Transverse colon (tissue), 4 donors: Measurements from ENCODE around the gene CPAMD8. TPM values are rescaled to one million over a fixed set of nuclear protein-coding genes. Genes with fewer than 3 reads are reported as not detected.
A peak's percentile ranks its signal among the peaks of the same experiment; 100 is the strongest.

Experiments used
- DNase-seq: peaks from one replicate; pipeline ENCODE4 v3.0.0-alpha.2; 2019
- H3K27ac ChIP-seq, 4 donors: fragments of 200-600 bp; sonication (generic); 2 replicates each; pipeline ENCODE4 v1.5.1; 2016 to 2018; ENCODE audit warnings: inconsistent platforms in 4 of 4
- H3K27me3 ChIP-seq: fragments of 200-600 bp; sonication (generic); 2 replicates; pipeline ENCODE4 v1.5.1; 2017; ENCODE audit warnings: inconsistent platforms
- H3K36me3 ChIP-seq, 4 donors: fragments of 200-600 bp; sonication (generic); 2 replicates each; pipeline ENCODE4 v1.5.1; 2017 to 2019; ENCODE audit warnings: inconsistent platforms in 4 of 4
- H3K4me1 ChIP-seq, 4 donors: fragments of 200-600 bp; sonication (generic); 2 replicates each; pipeline ENCODE4 v1.5.1; 2017 to 2020; ENCODE audit warnings: inconsistent platforms in 4 of 4
- H3K4me3 ChIP-seq, 4 donors: fragments of 200-600 bp; sonication (generic); 1 replicate in 1 of 4; 2 replicates in 3 of 4; pipeline versions ENCODE4 v1.5.1 to v1.6.1; 2017 to 2019; ENCODE audit warnings: inconsistent platforms in 4 of 4
- H3K9me3 ChIP-seq, 2 donors: fragments of 200-600 bp; sonication (generic); 2 replicates each; pipeline ENCODE4 v1.5.1; 2017 to 2019; ENCODE audit warnings: inconsistent platforms in 2 of 2
- EP300 ChIP-seq: sonication (generic); formaldehyde crosslinking; IDR thresholded peaks from one replicate; pipeline ENCODE4 v1.6.1; 2017; ENCODE audit warnings: antibody characterized with exemption, low read depth
- POLR2A ChIP-seq: fragments of 450-650 bp; IDR thresholded peaks from one replicate; pipeline ENCODE4 v1.6.1; 2016; ENCODE audit warnings: antibody characterized with exemption, mild to moderate bottlenecking, moderate library complexity
- POLR2AphosphoS5 ChIP-seq, 3 donors: sonication (generic); formaldehyde crosslinking; IDR thresholded peaks; one replicate each; pipeline ENCODE4 v1.6.1; 2016; ENCODE audit warnings: antibody characterized with exemption in 3 of 3
- WGBS, 2 donors: methylation state at CpG; one replicate each; pipeline ENCODE4 v1.1.5; 2018; ENCODE audit warnings: low coverage in 1 of 2; 5-methylcytosine and 5-hydroxymethylcytosine counted together
- in situ Hi-C, 4 donors: fragments of 200-750 bp; cut with MboI; loops; one replicate each; pipeline versions ENCODE4 v1.15.0 to v1.15.1; 2017; ENCODE audit warnings: low sequenced_read_pairs in 3 of 4, low pct_ligation_motif_present in 1 of 4, low pct_unique_long_range_greater_than_20kb in 1 of 4
- intact Hi-C: fragments of 100-400 bp; cut with DNase I; formaldehyde crosslinking; loops from one replicate; pipeline ENCODE4 v1.15.1; 2023; ENCODE audit warnings: low total_unique reads
- total RNA-seq, 4 donors: library from RNA; depleted of rRNA; stranded (reverse); fragments of >200 nt; gene quantifications; one replicate each; pipeline ENCODE4 v1.1.0, GENCODE V29; 2016
- TF ChIP-seq, protein P1 (sequence below), 5 experiments: fragments of 200-600 bp in 3 of 5; fragments of 450-650 bp in 2 of 5; sonication (generic) in 3 of 5; IDR thresholded peaks; 1 replicate in 2 of 5; 2 replicates in 3 of 5; pipeline ENCODE4 v1.5.1; 2016 to 2017; ENCODE audit warnings: antibody characterized with exemption in 5 of 5, inconsistent platforms in 3 of 5, mild to moderate bottlenecking in 2 of 5, moderate library complexity in 1 of 5

CPAMD8 gene
- total RNA-seq, 4 donors from 2014 or later: 1.4 to 20.9 (median 7.7) TPM

DNA sequence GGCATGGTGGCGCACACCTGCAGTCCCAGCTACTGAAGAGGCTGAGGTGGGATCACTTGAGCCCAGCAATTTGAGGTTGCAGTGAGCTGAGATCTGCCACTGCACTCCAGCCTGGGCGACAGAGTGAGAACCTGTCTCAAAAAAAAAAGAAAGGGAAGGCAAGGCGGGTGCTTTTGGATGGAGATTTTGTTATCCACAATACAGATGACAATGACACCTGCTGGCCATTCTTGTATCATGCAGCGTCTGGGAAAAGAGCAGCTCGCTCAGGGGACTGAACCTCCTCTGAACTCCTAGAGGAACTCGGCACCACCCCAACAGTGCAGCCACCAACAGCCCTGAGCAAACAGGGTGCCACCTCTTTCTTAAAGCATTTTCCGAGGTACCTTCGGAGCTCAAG, 25.8 kb upstream of the CPAMD8 start:
- Histone ChIP-seq H3K36me3 (peaks cover 0 to 1% (median 0%) of the 10 kb centered on the region in 4 donors), H3K27me3 (no peaks in the 10 kb centered on the region), H3K4me1 (peaks cover 0 to 8% (median 0%) of the 10 kb centered on the region in 4 donors), H3K9me3 (no peaks in the 10 kb centered on the region), H3K4me3 (no peak overlapping the region), H3K27ac (no peak overlapping the region)
- DNase-seq: peak; percentile 64
- TF ChIP-seq, protein P1, sequence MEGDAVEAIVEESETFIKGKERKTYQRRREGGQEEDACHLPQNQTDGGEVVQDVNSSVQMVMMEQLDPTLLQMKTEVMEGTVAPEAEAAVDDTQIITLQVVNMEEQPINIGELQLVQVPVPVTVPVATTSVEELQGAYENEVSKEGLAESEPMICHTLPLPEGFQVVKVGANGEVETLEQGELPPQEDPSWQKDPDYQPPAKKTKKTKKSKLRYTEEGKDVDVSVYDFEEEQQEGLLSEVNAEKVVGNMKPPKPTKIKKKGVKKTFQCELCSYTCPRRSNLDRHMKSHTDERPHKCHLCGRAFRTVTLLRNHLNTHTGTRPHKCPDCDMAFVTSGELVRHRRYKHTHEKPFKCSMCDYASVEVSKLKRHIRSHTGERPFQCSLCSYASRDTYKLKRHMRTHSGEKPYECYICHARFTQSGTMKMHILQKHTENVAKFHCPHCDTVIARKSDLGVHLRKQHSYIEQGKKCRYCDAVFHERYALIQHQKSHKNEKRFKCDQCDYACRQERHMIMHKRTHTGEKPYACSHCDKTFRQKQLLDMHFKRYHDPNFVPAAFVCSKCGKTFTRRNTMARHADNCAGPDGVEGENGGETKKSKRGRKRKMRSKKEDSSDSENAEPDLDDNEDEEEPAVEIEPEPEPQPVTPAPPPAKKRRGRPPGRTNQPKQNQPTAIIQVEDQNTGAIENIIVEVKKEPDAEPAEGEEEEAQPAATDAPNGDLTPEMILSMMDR (IDR thresholded peaks at IDR 0.05): peak; percentile 41 to 75 (median 68)
- TF ChIP-seq POLR2AphosphoS5 (IDR thresholded peaks at IDR 0.05) (no peak), POLR2A (no peak), EP300 (no peak)
- intact Hi-C loops (loop anchor here (10.0 kb wide), 1 partner anchor 278 kb away; no protein-coding TSS in a partner anchor), in situ Hi-C loops (loop anchor here in 3 of 4 donors (10.0 to 25.0 kb wide), 3 partner anchors 235 to 288 kb away; partner anchors contain the start of gene ANKLE1 (in 1 of the 3))
- WGBS, 2 donors: 44 to 47% methylated on average over 6 to 8 of the region's 8 CpGs

DNA sequence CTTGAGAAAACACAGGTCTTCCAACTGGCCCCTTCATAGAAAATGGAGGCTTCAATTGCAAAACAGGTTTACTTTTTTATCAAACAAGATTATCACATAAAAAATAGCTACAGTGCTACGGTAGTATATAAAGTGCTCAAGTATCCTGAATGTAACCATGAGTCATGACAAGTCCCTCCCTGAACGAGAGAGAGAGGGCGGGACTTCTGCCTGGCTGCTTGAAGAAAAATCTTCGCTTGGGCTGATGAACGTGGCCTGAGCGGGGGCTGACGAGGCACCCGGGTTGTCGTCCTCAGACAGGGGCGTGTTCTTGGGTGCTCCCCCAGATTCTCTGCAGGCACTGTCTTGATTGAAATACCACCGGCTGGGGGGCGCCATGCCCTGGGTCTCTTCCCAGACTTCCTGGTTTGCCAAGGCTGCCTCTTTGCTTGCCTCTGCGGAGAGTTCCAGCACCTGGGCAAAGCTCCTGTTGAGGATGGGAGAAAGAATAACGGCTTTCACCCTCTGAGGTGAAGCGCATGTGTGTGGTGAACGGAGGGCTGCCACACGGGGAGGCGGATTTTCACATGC, 23.2 kb upstream of the CPAMD8 start:
- H3K4me1 ChIP-seq: peaks cover 0 to 8% (median 0%) of the 10 kb centered on the region in 4 donors
- H3K36me3 ChIP-seq: no peaks in the 10 kb centered on the region
- no peaks in the 10 kb centered on the region for H3K9me3 ChIP-seq
- in situ Hi-C loops: loop anchor here in 3 of 4 donors (10.0 to 25.0 kb wide), 4 partner anchors 238 to 287 kb away; partner anchors contain the start of gene ANKLE1 (in 1 of the 3)
- peak; percentile 33 for DNase-seq
- H3K27me3 ChIP-seq: no peaks in the 10 kb centered on the region
- WGBS, 2 donors: 67 to 86% methylated on average over 2 to 18 of the region's 18 CpGs
- H3K4me3 ChIP-seq: no peak overlapping the region
- peak overlapping the region in 1 of 4 donors; percentile 15 for H3K27ac ChIP-seq
- intact Hi-C loops: loop anchor here (10.0 kb wide), 1 partner anchor 275 kb away; no protein-coding TSS in a partner anchor
- TF ChIP-seq POLR2A (no peak), POLR2AphosphoS5 (IDR thresholded peaks at IDR 0.05) (no peak), EP300 (no peak)
- TF ChIP-seq, protein P1 (IDR thresholded peaks at IDR 0.05): no peak

DNA sequence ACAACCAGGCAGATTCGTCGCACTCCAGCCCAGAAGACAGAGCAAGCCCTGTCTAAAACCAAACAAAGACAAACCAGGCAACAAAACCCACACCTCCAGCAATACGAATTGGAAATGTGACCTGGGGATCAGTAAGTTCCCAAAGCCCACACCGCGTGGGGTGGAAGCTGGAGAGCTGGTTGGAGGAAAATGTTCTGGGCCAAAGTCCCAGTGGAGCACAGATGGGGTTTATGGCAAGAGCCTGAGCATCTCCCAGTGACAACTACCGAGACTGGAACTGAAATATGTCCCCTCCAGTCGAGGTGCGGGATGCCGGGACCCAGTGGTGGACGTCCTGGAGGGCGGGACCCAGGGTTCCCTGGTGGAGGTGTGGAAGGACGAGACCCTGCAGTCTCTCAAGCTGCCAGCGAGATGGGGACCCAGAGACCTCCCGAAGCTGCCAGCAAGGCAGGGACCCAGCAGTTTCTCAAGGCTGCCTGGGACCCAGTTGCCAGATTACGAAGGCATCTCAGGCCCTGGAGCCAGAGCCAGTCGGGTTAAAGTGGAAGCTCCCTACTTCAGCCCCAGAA, 22.4 kb upstream of the CPAMD8 start:
- Histone ChIP-seq H3K27ac (peak overlapping the region in 1 of 4 donors; percentile 15), H3K36me3 (no peaks in the 10 kb centered on the region), H3K4me3 (no peak overlapping the region), H3K4me1 (peaks cover 0 to 8% (median 0%) of the 10 kb centered on the region in 4 donors), H3K27me3 (no peaks in the 10 kb centered on the region), H3K9me3 (no peaks in the 10 kb centered on the region)
- DNase-seq: no peak
- intact Hi-C loops: no loop called here
- WGBS, 2 donors: 89 to 100% methylated on average over 1 to 16 of the region's 16 CpGs
- in situ Hi-C loops: loop anchor here in 1 of 4 donors (25.0 kb wide), 1 partner anchor 287 kb away; no protein-coding TSS in a partner anchor
- TF ChIP-seq, protein P1 (IDR thresholded peaks at IDR 0.05): no peak
- no peak for TF ChIP-seq POLR2AphosphoS5 (IDR thresholded peaks at IDR 0.05)
- no peak for TF ChIP-seq POLR2A
- TF ChIP-seq EP300: no peak

DNA sequence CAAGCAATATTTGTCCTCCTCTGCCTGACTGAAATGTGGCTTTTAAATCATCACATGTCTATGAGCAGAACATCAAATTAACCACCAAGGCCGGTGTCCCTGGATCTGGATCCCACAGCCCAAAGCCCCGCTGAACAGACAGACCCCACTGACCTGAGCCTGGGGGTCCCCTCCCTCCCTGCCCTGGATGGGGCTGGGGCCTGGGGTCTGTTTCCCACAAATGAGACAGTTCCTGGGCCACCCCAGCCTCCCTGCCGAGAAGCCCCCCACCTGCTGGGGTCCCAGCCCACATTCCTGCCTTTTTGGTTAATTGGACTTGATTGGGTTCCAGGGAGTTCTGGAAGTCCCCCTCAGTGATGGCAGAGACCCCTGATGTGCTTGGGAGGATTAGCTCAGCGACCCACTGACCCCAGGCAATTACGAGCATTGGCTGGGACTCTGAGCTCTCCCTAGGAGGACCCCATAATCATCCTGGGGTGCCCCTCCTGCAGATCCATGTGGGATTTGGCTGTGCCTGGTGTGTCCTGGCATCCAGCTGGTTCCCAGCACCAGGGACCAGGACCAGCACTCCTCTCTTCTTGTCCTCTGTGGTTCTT, 19.4 kb upstream of the CPAMD8 start:
- TF ChIP-seq POLR2A (no peak), EP300 (no peak), POLR2AphosphoS5 (IDR thresholded peaks at IDR 0.05) (no peak)
- TF ChIP-seq, protein P1 (IDR thresholded peaks at IDR 0.05): no peak
- no peak for DNase-seq
- H3K27ac ChIP-seq: no peak overlapping the region
- in situ Hi-C loops (loop anchor here in 1 of 4 donors (25.0 kb wide), 1 partner anchor 284 kb away; no protein-coding TSS in a partner anchor), intact Hi-C loops (no loop called here)
- H3K36me3 ChIP-seq: no peaks in the 10 kb centered on the region
- H3K9me3 ChIP-seq: no peaks in the 10 kb centered on the region
- H3K27me3 ChIP-seq: no peaks in the 10 kb centered on the region
- H3K4me3 ChIP-seq: no peak overlapping the region
- 80 to 92% methylated on average over 1 to 5 of the region's 5 CpGs for WGBS, 2 donors
- H3K4me1 ChIP-seq: peaks cover 0 to 24% (median 12%) of the 10 kb centered on the region in 4 donors
